NCI-H1930 (cell line): ENCODE measurements around the gene CUBN.

Source experiments
- DNase-seq, 2 experiments: peaks; one replicate each; lab custom pipeline; 2025; lab: John Stamatoyannopoulos, UW

Gene CUBN

DNA sequence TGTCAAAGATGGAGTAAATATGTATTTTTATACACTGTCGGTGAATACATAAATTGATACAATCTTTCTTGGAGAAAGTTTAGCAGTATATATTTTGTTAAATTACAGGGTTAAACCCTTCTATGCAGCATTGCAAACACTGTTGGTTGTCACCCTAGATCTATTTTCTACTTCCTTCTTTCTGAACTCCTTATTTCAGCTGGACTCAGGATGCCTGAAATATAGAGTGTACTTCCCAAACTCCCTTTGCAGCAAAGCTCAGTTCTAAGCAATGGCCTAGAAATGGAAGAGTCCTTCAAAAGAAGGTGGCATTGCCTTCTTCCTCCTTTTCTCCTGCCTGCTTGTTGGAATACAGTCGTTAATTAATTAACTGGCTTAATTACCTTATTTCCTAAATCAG is 20.6 kb downstream of the CUBN start:
- no peak for DNase-seq

DNA sequence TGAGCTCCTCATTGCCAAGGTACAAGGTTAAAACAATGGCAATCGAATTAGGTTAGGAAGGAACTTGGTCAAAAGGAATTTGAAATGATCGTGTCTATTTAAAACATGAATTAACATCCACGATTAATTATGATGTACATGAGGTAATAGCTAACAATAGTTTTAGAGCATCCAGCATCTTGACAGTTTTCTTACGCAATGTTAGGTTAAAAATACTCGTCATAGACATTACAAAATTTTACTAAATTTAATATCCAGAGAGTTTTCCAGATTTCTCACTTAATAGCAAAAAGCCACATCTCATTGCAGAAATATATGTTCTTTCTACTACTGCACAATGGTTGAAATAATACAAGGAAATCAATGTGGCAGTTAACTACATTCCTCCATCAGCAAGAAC is 22.6 kb downstream of the CUBN start:
- no peak for DNase-seq

DNA sequence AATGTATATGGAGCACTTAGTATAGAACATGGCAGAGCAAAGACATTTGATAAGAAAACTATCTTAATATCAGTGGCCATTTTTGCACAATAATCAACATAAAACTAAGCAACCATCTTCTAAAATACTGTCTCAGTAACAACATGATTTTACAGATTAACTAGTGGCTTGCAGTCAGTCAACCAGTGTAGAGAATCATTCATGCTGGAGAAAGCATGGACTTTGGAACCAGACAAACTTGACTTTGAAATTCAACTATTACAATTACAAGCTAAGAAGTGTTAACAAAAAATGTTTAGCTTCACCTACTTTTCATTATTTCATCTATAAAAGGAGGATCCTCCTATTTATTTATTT is 27.7 kb downstream of the CUBN start:
- DNase-seq, result no peak

DNA sequence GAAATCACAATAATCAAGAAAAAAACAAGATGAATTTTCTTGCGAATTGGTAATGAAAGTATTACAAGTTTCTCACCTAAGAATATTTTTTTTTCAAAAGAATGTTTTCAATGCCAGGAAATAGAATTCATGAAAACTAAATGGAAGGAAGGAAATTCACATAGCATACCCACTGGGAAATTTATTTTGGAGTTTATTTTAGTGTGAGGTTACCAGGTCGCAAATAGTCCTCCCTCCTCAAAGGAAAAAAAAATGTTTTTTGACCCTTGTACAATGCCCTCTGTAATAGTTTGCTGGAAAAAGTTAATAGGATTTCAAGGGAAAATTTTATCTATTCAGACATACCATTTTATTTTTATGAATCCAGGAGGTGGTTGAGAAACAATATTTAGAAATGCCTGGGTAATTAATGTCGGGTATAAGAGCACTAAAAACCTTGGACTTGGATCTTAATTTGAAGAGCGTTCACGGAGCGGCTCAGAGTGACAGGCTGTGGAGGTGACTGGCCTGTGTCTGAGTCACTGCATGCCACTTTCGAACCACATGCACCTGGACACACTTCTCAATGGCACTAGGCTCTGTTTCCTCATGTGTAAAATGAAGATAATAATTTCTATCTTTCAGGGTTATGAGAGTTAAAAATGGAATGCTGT is 28.2 kb downstream of the CUBN start:
- DNase-seq, result no peak

DNA sequence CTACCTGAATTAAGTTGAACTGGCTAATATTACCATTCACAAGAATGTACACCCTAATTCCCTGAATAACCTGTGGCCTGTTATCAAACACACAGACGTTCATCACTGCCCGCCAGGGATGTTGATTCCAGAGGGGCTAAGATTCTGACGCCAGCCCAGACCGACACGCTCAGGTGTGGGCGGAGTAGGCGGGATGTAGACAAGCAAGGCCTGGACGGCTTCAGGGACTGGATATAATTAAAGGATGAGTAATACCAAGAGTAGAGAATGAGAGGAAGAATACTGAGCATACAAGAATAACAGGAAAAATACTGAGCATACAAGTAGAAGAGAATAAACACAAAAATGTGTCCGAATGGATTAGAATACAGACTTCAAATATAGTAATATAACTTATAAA is 29.0 kb downstream of the CUBN start:
- DNase-seq, result no peak

DNA sequence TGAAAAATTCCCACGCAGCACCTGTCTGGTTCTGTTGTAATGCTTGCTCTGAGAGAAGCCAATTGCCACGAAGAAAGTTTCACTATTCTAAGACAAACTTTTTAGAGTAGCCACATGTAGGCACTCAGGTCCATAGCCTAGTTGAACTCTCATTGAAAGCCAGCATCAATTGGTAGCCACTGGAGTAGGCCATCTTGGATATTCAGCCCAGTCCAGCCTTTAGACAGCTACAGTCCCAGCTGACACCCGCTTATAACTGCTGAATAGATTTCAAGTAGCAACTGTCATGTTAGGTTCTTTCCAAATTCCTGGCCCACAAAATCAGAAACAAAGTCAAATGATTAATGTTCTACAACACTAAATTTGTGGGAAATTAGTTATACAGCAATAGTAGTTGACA is 31.6 kb downstream of the CUBN start:
- no peak for DNase-seq

DNA sequence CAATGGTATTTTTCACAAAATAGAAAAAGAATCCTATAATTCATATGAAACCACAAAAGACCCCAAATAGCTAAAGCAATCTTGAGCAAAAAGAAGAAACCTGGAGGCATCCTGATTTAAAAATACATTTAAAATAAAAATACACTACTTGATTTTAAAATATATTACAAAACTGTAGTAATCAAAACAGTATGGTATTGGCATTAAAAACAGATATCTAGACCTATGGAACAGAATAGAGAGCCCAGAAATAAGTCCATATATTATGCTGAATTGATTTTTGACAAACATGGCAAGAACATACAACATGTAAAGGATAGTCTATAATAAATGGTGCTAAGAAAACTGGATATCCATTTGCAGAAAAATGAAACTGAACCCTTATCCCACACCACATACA is 34.8 kb downstream of the CUBN start:
- no peak for DNase-seq

DNA sequence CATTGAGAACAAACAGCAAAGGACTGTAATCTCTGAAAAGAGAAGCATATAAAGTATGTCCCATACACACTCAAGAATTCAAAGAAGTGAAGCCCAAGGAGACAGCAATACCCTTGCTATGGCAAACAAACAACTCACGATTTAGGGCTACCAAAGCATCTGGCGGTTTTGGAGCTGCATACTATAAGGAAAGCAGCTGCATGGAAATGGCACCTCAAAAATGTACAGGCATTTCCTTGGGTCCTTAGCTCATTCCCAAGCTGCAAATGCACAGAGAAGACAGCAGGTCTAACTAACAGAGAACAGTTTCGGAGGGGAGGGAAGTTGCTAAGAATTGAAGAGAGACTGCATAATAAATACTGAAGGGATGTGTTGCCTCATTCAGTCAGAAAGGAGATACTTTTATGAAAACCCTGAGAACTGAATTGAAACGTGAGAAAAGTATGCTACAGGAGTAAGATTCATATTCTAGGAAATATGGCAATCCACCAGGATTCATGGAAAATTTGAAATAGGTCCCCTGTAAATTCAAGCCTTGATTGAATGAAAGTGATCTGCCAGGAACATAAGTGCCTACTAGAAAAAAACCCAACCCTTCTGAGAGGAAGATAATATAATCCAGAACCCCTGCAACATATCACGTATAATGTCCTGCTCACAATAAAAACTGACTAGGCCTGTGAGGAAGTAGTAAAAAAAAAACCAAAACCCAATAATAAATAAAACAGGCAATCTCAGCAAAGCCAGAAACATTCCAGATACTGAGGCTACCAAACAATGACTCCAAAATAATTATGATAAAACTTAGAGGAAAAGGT is 36.4 kb downstream of the CUBN start:
- DNase-seq, result no peak

DNA sequence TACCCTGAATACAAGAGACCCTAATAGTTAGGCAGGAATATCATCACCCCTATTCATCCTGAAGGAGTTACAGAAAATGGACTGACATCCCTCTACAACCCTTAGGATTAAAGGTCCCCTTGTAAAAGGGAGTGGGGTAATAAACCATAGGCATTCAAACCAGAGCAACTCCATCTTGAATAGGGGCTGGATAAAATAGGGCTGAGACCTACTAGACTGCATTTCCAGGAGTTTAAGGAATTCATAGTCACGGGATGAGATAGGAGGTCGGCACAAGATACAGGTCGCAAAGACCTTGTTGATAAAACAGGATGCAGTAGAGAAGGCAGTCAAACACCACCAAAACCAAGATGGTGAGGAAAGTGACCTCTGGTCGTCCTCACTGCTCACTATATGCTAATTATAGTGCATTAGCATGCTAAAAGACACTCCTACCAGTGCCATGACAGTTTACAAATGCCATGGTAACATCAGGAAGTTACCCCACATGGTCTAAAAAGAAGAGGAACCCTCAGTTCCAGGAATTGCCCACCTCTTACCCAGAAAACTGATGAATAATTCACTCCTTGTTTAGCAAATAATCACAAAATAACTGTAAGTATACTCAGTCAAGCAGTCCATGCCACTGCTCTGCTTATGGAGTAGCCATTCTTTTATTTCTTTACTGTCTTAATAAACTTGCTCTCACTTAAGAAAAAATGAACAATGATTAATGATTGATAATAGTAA is 37.2 kb downstream of the CUBN start:
- DNase-seq, result no peak

DNA sequence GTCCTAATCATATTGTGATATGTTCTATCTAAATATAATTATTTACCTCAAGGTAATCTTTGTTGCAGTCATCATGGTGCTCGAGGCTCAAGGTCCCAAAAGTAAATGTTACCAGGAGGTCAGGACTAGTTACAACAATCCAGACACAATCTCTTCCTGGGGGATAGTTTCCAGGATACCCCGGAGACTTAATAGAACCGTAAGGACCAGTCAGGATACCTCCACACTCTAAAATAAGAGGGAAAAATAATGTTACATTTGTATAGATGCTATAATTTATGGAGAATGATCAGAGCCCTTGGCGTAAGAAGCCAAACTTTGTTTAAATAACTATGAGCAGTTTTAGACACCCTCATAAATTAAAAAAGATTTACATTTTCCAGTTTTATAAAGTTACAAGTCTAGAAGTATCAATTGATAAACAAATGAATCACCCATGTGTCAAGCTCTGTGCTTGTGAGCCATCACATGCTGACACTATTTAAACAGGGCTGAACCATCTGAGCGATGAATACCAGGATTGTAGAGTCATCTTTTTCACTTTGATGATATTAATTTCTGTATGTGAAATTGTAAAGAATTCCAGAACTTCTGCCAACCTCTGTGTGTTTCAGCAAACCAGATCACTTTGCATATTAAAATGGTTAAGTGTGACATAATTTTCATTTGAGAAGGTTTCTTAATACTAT is 41.3 kb downstream of the CUBN start:
- no peak for DNase-seq

DNA sequence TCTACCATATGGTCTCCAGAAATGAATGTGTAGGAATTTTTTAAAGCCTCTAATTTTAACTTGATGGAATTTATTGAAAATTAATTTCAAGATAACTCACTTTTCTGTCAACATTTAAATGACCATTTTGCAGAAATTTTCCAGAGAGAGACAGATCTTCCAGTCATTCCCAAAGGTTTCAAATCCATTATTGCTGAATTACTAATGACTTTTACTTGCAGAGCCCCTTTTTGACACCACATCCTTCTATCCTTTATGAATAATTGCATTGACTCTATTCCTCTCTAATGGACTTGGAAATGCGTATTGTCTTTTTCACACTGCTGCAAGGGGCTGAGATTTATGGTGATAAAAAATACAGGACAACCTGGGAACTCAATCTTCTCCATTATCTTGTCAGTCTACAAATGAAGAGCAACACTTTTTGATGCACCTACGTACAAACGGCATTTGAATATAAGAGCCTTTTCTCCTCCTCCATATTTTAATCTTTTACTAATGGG is 42.7 kb downstream of the CUBN start:
- DNase-seq, result no peak

DNA sequence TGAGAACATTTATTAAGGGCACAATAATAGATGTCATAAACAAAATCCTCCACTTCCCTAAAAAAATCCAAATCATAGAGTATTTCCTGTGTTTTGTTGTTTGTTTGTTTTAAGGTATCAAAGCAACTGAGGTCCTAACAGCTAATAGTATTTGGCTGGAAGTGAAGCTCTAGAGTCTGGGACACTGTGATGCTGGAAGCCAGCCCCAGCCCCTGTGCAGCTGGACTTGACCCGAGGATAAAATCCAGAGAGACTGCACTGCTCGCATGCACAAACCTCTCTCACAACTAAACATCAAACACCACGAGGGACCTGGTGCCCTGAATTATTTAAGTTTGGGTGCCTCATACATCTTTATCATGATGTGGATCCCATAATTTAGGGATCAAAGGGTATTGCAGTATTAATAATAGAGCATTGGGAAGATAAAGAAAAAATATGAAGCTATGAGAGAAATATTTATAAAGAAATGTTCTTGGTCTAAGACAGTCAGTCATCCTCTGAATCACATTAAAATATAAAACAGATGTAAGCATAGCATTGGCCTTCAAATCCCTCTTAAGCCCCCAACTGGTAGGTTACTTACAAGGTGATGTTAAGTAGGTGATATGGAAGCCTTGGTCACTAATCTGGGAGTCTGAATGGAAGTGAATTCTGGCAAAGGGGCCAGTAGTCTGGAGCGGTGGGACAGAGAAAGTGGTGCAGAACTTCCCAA is 44.4 kb downstream of the CUBN start:
- no peak for DNase-seq

DNA sequence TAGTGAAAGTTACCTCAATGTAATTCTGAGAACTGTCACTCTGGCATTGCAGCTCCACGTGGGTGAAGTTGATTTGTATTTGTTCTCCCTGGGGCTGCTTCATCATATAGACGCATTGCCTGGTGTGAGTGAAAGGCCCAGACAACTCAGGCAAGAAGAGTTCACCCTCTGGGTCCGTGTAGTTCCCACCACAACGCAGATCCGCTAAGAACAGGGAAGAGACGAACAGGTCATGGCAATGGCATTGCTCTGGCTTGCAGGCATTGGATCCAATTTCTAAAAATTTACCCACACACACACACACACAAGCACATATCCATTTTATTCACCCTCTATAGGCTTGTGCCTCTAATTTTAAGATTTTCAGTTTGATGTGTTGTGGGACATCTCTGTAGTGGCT is 45.4 kb downstream of the CUBN start:
- DNase-seq, result no peak

DNA sequence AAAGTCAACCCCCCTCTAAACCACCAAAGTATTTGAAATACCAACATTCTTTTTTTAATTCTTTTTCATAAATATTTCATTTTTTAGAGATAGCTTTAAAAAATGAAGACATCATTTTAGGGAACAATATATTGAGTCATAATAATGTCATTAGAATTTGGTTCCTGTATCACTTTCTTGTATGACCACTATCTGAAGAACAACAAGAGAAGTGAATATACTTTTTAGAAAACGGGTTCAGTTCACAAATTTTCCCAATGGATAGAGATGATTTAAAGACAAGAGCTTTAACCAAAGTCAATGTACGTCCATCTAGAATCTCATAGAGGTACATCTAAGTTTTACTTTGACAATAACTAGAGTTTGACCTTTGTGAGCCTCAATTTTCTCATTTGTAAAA is 48.2 kb downstream of the CUBN start:
- no peak for DNase-seq

DNA sequence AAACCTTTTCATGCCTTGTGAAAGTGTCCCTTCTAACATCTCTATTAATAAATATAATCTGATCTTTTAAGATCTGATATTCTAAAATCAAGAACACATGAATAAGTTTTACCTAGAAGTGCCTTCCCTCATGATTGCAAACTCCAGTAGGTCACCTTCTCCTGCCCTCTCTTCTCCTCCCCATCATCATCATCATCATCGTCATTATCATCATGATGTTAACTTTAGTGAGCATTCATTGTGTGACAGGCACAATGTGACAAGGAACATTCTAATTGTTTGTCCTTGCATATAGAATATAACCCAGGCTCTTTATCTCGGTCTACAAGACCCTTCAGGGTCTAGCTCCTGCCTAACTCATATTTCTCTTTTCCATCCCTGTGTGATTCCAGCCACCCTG is 51.7 kb downstream of the CUBN start:
- no peak for DNase-seq

DNA sequence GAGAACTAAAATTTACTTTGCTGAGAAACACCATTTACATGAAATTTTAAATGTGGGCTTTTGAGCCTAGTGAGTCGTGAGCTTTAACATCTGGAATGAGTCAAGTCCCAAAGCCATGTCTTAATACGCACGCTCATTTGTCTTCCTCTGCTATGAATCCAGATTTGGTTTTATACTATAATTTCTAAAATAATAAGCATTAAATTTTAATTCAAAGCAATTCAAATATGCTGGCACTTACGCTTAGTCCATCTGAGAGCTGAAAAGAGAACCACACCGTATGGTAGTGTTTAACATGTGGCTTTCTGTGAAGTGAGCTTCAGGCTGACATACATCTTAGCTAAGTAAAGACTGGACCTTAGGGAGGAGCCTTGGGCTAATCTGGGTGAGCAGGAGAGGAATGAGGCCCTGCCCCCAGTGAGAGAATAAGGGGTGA is 52.2 kb downstream of the CUBN start:
- no peak for DNase-seq

DNA sequence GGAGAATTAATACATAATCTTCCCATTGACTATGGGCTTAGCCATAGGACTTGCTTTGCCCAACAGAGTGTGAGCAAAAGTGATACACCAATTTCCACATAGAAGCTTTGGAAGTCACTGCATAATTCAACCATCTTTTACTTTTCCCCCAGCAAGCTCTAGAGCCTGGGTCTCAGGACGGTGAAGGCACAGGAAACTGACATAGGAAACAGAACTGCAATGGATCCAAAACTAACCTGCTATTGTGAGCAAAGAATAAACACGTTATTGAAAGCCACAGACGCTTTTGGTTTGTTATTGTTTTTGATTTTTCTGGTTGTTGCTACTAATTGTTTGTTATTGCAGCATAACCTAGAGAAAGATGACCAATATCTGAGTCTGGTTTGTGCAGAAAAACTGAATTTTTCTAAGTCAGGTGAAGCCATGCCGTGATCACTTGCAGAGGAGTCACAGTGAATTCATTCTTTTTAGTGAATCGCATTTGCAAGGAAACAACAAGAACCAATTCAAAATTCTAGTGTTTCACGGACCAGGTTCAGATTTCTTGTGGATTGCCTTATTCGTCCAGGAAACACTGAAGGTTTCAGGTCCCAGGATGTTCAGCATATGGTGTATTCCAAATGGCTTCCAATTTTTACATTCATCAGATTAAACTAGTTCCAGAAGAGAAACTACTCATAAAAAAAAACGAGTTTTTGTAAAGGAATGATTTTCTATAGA is 52.8 kb downstream of the CUBN start:
- DNase-seq, result no peak

DNA sequence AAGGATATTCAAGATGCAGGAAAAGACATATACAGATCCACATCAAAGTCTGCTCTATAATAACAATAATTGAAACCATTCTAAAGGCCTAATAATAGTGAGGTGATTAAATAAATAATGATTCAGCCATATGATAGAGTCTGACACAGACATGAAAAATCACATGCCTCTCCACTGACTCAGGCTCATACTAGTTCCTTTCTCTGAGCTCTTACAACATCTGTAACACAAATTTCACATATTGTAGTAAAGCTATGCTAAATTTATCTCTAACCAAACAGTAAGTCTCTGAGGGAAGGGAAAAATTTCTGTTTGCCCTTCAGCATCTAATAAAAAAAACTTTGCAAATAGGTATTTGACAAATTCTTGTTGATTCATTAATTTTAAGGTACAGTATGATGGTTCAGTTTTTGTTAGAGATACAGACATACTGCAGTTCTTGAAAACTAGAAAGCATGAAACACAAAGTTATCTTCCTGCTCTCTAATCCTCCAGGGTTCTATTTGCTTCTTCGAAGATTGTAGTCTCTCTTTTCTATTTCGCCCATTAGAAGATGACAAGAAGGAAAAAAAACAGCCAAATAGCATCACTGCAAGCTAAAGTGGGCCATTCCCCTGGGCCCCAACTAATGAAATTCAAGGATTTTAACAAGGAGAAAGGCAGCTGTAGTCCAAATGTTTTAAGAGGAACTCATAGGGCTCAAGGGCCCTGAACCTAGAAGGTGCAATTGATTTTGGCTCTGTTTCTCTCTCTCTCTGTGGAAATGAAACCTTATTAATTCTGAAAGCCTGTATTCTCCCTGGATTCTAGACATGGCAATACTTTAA is 53.9 kb downstream of the CUBN start:
- no peak for DNase-seq

DNA sequence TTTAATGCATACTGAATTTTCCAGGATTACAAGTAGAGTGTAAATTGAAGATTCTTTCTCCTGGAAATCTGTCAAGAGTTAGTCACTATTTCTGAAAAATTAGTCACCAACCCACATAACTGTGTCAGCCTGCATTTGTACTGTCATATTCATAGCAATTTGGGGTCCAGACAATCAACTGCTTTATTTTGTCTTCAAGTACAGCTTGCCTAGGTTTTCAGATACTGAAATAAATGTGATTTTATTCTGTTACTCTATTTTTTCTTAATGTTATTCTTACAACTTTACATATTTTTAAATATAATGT is 55.1 kb downstream of the CUBN start:
- DNase-seq, result no peak
